ENCODE data around the gene LIN7A.

LIN7A gene

DNA sequence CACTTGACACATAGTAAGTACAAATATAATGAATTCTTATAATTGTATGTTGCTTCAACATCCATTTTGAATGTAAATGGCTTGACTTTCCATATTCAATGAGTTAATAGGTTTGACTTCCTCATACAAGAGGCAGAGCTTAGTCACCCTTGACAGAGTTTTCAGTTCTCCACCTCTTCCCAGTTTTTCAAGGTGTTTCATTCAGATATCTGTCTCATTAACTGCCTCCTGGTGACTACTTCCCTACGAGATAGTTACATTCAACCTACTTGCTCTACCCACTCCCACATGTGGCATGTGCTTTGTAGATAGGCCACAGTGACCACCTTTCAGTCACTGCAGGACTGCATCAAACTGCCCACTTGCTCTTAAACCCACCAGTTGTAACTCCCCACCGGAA lies 161.0 kb downstream of the LIN7A start:
- TF ChIP-seq, protein P1, sequence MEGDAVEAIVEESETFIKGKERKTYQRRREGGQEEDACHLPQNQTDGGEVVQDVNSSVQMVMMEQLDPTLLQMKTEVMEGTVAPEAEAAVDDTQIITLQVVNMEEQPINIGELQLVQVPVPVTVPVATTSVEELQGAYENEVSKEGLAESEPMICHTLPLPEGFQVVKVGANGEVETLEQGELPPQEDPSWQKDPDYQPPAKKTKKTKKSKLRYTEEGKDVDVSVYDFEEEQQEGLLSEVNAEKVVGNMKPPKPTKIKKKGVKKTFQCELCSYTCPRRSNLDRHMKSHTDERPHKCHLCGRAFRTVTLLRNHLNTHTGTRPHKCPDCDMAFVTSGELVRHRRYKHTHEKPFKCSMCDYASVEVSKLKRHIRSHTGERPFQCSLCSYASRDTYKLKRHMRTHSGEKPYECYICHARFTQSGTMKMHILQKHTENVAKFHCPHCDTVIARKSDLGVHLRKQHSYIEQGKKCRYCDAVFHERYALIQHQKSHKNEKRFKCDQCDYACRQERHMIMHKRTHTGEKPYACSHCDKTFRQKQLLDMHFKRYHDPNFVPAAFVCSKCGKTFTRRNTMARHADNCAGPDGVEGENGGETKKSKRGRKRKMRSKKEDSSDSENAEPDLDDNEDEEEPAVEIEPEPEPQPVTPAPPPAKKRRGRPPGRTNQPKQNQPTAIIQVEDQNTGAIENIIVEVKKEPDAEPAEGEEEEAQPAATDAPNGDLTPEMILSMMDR (IDR thresholded peaks at IDR 0.05; ENCODE audit: control extremely low read depth, extremely low read depth, low read depth, missing control alignments) = no peak
- CTCF ChIA-PET = interaction anchor here (1.0 kb wide), 1 partner anchor 40 kb away, joined by 3 read pairs; no protein-coding TSS in a partner anchor
- no peak for DNase-seq (ENCODE audit: extremely low spot score)
- POLR2A ChIA-PET = no interaction called here

DNA sequence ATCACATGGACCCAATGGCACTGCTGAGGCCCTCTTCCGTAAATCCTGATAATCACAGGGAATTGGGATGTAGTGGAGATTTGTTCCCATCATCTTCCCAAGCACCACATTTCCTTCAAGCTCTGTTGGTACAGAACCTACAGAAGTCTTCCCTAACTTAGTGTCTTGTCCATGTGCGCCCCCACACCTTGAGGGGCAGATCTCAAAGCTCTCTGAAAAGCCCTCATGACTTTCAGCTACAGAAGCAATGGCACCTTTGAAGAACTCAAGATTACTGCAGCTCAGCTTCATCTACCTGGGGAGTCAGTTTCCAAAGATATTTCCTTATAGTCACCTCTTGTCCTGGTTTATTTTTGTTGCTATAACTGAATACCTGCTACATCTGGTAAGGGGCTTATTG lies 166.8 kb downstream of the LIN7A start:
- no peak for DNase-seq (ENCODE audit: extremely low spot score)
- POLR2A ChIA-PET = no interaction called here
- TF ChIP-seq, protein P1 (IDR thresholded peaks at IDR 0.05; ENCODE audit: control extremely low read depth, extremely low read depth, low read depth, missing control alignments) = no peak
- CTCF ChIA-PET = no interaction called here

DNA sequence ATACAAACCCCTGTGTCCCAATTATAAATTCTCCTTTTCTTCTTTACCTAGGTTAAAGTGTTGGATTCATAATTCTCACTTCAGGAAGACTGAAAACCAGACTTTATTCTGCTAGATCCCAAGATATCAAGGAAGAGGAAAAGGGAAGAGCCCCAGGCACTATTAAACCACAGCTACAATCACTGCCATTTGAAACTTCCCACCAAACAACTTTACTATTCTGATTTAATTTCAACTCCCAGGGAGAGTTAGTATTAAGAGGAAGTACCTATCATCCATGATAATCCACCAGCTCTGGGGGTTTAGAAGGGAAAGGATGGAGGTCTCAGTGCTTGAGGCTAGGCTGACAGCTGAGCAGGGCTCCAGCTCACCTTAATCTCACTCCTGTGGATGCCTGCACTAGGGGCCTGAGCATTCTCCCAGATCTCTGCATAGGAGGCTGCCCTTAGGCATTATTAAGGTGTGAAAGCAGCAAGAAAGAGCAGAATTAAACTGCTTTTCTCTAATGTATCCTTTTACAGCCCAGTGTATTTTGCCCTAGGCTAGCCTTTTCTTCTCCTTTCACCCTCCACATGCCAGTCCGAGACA lies 168.1 kb downstream of the LIN7A start:
- DNase-seq (ENCODE audit: extremely low spot score) = no peak
- ChIA-PET POLR2A (no interaction called here), CTCF (no interaction called here)
- TF ChIP-seq, protein P1 (IDR thresholded peaks at IDR 0.05; ENCODE audit: control extremely low read depth, extremely low read depth, low read depth, missing control alignments) = no peak

DNA sequence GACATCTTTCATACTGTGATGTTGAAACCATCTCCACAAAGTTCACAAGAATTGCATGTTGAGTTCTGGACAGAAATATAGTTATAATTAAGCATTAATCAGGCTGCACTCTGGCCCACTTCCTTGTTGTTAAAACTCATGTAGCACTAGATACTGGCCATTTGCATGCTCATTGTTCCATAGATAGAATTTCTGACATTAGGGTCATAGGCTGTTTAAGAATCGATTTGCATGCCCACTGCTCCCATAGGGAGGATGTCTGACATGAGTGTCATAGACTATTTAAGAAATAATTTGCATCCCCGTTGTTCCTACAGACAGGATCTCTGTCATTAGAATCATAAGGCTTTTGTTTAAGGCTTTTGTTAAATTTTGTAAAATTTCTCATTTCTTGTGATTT lies 170.8 kb downstream of the LIN7A start:
- CTCF ChIA-PET = no interaction called here
- TF ChIP-seq, protein P1 (IDR thresholded peaks at IDR 0.05; ENCODE audit: control extremely low read depth, extremely low read depth, low read depth, missing control alignments) = no peak
- no peak for DNase-seq (ENCODE audit: extremely low spot score)
- POLR2A ChIA-PET = no interaction called here

DNA sequence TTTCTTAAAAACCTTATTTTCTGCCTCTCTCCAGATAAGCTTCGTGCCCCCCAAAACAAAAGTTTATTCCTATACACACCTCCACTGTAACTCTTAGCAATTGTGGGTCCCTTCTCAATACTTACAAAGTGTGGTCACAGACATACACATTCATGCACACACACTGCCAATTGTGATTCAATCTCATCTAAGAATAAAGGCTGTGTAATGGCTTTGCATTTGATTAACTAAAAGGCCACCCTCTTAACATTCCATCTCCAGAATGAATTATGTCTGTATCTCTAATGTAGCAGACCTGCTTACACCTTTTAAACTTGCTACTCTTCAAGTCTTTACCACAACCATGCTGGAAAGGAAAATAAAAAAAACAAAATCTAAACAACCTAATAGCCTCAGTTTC lies 171.5 kb downstream of the LIN7A start:
- ChIA-PET POLR2A (no interaction called here), CTCF (no interaction called here)
- TF ChIP-seq, protein P1 (IDR thresholded peaks at IDR 0.05; ENCODE audit: control extremely low read depth, extremely low read depth, low read depth, missing control alignments) = no peak
- no peak for DNase-seq (ENCODE audit: extremely low spot score)

DNA sequence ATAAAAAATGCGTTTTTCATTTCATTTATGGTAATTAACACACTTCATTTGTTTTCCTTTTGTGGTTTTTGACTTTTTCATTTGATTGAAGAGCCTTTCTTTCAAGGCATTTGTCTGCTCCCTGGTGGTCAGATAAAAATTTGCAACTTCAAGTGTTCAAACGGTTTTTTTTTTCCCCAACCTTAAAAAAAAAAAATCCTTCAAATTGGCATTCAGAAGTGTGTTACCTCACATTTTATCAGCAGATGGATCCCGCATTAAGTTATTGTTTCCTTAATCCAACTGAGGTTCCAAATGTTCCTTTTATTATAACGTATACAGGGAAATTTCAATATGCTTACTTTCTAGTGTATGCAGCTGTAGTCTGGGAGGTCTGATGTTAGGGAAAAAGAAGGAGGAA lies 173.9 kb downstream of the LIN7A start:
- peak; percentile 10 for DNase-seq (ENCODE audit: extremely low spot score)
- ChIA-PET POLR2A (no interaction called here), CTCF (interaction anchor here (1.5 to 2.6 kb wide), 5 partner anchors 9 to 290 kb away, joined by 4 to 7 read pairs (median 5); no protein-coding TSS in a partner anchor)
- TF ChIP-seq, protein P1 (IDR thresholded peaks at IDR 0.05; ENCODE audit: control extremely low read depth, extremely low read depth, low read depth, missing control alignments) = peak; percentile 51
